NCI-H526 (cell line): ENCODE data around the gene GIMAP8.
A peak's percentile ranks its signal among the peaks of the same experiment; 100 is the strongest.

ENCODE experiments used
- DNase-seq, 2 experiments: peaks; one replicate each; lab custom pipeline; 2025; lab: John Stamatoyannopoulos, UW

Gene GIMAP8

GRCh38 chr7:150411606-150412005, 38.8 kb upstream of the GIMAP8 start:
- no peak for DNase-seq

GRCh38 chr7:150412016-150412415, 38.4 kb upstream of the GIMAP8 start:
- no peak for DNase-seq

- no peak for DNase-seq
Observed at GRCh38 chr7:150412518-150413488, 37.6 kb upstream of the GIMAP8 start.

- no peak for DNase-seq
Observed at GRCh38 chr7:150413640-150414081, 36.8 kb upstream of the GIMAP8 start.

GRCh38 chr7:150415161-150416153, 35.0 kb upstream of the GIMAP8 start:
- DNase-seq, result no peak

GRCh38 chr7:150417239-150417638, 33.2 kb upstream of the GIMAP8 start:
- DNase-seq, result no peak

GRCh38 chr7:150417863-150418262, 32.6 kb upstream of the GIMAP8 start:
- DNase-seq, result no peak

- peak in 1 of 2 experiments; percentile 21 for DNase-seq
Observed at GRCh38 chr7:150420242-150420641, 30.2 kb upstream of the GIMAP8 start.

- DNase-seq, result peak; percentile 38 to 93
Observed at GRCh38 chr7:150420987-150421674, 29.3 kb upstream of the GIMAP8 start.

GRCh38 chr7:150421831-150422230, 28.6 kb upstream of the GIMAP8 start:
- DNase-seq, result no peak

GRCh38 chr7:150425670-150426069, 24.8 kb upstream of the GIMAP8 start:
- DNase-seq, result no peak

GRCh38 chr7:150428671-150429451, 21.6 kb upstream of the GIMAP8 start:
- DNase-seq, result no peak

- no peak for DNase-seq
Observed at GRCh38 chr7:150429699-150430098, 20.7 kb upstream of the GIMAP8 start.

- no peak for DNase-seq
Observed at GRCh38 chr7:150430465-150431085, 19.9 kb upstream of the GIMAP8 start.

GRCh38 chr7:150431839-150432658, 18.4 kb upstream of the GIMAP8 start:
- no peak for DNase-seq

GRCh38 chr7:150432915-150433892, 17.2 kb upstream of the GIMAP8 start:
- no peak for DNase-seq

GRCh38 chr7:150434240-150434639, 16.2 kb upstream of the GIMAP8 start:
- DNase-seq, result no peak

GRCh38 chr7:150435047-150435389, 15.4 kb upstream of the GIMAP8 start:
- DNase-seq, result no peak
